Stomach smooth muscle (tissue), 2 donors: ENCODE results near the gene TMEM60.

Source experiments
- H3K27ac ChIP-seq: one replicate; pipeline ENCODE4 v1.7.0; 2013; ENCODE audit warnings: mild to moderate bottlenecking, low read length, inconsistent platforms
- H3K27me3 ChIP-seq, 2 donors: one replicate each; pipeline ENCODE4 v1.7.0; 2013; ENCODE audit warnings: low read length in 2 of 2; ENCODE audit not compliant: insufficient read depth in 2 of 2, control insufficient read depth in 1 of 2
- H3K36me3 ChIP-seq, 2 donors: one replicate each; pipeline ENCODE4 v1.7.0; 2013; ENCODE audit warnings: low read length in 2 of 2; ENCODE audit not compliant: control insufficient read depth in 2 of 2, insufficient read depth in 2 of 2
- H3K4me1 ChIP-seq: one replicate; pipeline ENCODE4 v1.7.0; 2013; ENCODE audit warnings: low read length; ENCODE audit not compliant: control insufficient read depth, insufficient read depth
- H3K4me3 ChIP-seq, 2 donors: one replicate each; pipeline ENCODE4 v1.7.0; 2013; ENCODE audit warnings: low read length in 2 of 2
- H3K9ac ChIP-seq, 2 donors: one replicate each; pipeline ENCODE4 v1.7.0; 2013; ENCODE audit warnings: low read length in 2 of 2, mild to moderate bottlenecking in 1 of 2
- H3K9me3 ChIP-seq, 2 donors: one replicate each; pipeline ENCODE4 v1.7.0; 2013; ENCODE audit warnings: low read length in 2 of 2; ENCODE audit not compliant: control insufficient read depth in 2 of 2
- donor health status: healthy.
- donor health status: Pancreatic carcinoma.

The TMEM60 gene

DNA sequence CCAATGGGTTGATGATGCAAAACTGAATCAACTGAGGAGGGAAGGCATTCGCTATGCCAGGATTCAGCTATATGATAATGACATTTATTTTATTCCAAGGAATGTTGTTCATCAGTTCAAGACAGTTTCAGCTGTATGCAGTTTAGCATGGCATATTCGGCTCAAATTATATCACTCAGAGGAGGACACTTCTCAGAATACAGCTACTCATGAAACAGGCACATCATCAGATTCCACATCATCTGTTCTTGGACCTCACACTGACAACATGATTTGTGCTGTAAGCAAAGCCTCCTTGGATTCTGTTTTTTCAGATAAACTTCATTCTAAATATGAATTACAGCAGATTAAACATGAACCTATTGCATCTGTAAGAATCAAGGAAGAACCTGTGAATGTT, 19.7 kb downstream of the TMEM60 start:
- Histone ChIP-seq H3K9ac (no peak overlapping the region), H3K4me3 (no peak overlapping the region), H3K27me3 (no peaks in the 10 kb centered on the region), H3K36me3 (peaks cover 7 to 18% of the 10 kb centered on the region in 2 donors), H3K9me3 (no peaks in the 10 kb centered on the region), H3K27ac (no peak overlapping the region), H3K4me1 (no peaks in the 10 kb centered on the region)

DNA sequence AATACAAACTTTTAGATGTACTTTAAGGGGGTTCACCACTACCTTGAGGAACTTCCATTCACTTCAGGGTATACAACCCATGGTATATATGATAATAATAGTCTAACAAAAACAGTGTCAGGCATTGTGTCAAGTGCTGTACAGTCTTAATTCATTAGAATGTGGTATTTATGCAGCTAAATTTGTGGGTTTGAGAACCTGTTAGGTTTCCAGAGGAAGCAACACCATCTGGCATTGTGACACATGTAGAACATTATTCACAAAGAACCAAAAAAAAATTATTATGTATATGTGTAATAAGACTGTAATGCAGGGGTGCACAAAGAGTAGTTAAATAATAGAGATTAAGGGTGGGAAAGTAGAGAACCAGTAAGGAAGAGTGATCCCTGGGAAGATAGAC, 26.3 kb downstream of the TMEM60 start:
- Histone ChIP-seq H3K4me1 (no peaks in the 10 kb centered on the region), H3K27ac (no peak overlapping the region), H3K4me3 (no peak overlapping the region), H3K9me3 (no peaks in the 10 kb centered on the region), H3K9ac (no peak overlapping the region), H3K36me3 (peaks cover 7 to 11% of the 10 kb centered on the region in 2 donors), H3K27me3 (no peaks in the 10 kb centered on the region)

GRCh38 chr7:77770316-77770715, 27.9 kb downstream of the TMEM60 start:
- no peaks in the 10 kb centered on the region for H3K4me1 ChIP-seq
- H3K9me3 ChIP-seq: no peaks in the 10 kb centered on the region
- no peak overlapping the region for H3K27ac ChIP-seq
- peaks cover 4 to 5% of the 10 kb centered on the region in 2 donors for H3K36me3 ChIP-seq
- no peak overlapping the region for H3K9ac ChIP-seq
- H3K4me3 ChIP-seq: no peak overlapping the region
- H3K27me3 ChIP-seq: no peaks in the 10 kb centered on the region

DNA sequence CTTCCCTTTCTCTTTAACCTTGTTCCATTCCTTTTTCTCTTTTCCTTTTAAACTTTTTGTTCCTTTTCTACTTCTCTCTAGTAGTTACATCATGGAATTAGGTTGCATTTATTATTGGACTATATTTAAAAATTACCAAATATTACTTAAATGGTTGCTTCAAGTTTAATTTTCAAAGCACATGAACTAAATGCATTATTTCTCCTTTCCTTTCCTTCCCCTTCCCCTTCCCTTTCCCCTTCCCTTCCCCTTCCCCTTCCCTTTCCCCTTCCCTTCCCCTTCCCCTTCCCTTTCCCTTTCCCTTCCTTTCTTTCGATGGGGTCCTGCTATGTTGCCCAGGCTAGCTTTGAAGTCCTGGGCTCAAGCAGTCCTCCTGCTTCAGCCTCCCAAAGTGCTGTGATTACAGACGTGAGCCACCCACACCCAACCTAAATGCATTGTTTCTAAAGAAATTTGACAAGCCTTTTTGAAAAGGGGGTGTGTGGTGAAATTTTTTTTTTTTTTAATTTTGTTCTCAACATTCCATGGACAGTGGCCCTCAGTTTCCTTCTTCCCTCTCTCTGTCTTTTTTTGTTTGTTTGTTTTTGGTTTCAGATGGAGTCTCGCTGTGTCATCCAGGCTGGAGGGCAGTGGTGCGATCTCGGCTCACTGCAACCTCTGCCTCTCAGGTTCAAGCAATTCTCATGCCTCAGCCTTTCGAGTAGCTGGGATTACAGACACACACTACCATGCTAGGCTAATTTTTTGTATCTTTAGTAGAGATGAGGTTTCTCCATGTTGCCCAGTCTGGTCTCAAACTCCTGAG, 31.2 kb downstream of the TMEM60 start:
- Histone ChIP-seq H3K4me3 (no peak overlapping the region), H3K27me3 (no peaks in the 10 kb centered on the region), H3K27ac (no peak overlapping the region), H3K36me3 (no peaks in the 10 kb centered on the region), H3K9me3 (no peaks in the 10 kb centered on the region), H3K9ac (no peak overlapping the region), H3K4me1 (no peaks in the 10 kb centered on the region)

DNA sequence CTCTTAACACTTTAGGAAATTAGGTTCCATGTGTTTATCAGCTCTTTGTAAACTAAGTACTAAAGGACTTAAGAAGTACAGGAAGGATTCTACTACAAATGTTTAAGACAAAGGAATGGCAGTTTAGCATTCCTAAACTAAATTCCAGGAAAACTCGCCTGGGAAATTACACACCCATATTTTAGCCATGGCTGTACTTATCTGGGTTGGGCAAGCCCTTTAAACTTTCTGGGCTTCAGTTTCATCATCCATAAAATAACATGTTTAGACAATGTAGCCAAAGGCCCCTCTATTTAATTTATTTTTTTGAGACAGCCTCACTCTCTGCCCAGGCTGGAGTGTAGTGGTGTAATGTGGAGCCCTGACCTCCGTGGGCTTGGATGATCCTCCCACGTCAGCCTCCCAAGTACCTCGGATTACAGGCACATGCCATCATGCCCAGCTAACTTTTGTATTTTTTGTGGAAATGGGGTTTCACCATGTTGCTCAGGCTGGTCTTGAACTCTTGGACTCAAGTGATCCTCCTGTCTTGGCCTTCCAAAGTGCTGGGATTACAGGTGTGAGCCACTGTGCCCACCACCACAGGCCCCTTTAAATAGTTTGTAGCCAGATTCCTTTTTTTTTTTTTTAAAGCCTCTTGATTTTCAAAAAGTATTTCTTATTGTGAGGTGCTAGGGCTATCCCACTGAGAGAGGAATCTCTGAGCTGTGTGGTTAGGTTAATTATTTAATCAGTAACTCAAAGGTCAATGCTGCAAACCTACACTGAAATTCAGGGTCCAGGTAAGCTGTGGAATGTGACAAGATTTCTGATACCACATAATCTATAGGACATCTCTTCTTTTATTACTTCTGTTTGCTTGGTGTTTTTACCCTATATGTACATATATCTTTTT, 32.1 kb downstream of the TMEM60 start:
- no peak overlapping the region for H3K9ac ChIP-seq
- no peaks in the 10 kb centered on the region for H3K36me3 ChIP-seq
- H3K27me3 ChIP-seq: no peaks in the 10 kb centered on the region
- H3K27ac ChIP-seq: no peak overlapping the region
- no peaks in the 10 kb centered on the region for H3K4me1 ChIP-seq
- H3K9me3 ChIP-seq: no peaks in the 10 kb centered on the region
- no peak overlapping the region for H3K4me3 ChIP-seq

DNA sequence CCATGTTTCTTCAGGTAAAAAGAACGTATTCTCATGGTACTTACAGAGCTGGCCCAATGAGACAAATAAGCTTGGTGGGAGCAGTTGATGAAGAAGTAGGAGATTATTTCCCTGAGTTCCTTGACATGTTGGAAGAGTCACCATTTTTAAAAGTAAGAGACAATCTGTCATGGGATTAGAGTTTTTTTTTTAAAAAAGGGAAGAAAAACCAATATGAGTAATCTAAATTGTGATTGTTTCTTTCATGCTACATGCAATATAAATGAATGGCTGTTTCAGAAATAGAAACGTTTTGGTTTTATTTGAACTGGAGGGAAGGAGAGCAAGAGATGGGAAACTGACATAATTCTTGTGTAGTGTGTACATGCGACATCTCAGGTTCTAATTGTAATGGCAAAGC, 32.8 kb downstream of the TMEM60 start:
- Histone ChIP-seq H3K9me3 (no peaks in the 10 kb centered on the region), H3K9ac (no peak overlapping the region), H3K4me3 (no peak overlapping the region), H3K4me1 (no peaks in the 10 kb centered on the region), H3K36me3 (no peaks in the 10 kb centered on the region), H3K27ac (no peak overlapping the region), H3K27me3 (no peaks in the 10 kb centered on the region)

- Histone ChIP-seq H3K4me3 (no peak overlapping the region), H3K27me3 (no peaks in the 10 kb centered on the region), H3K36me3 (no peaks in the 10 kb centered on the region), H3K4me1 (peaks cover 3% of the 10 kb centered on the region), H3K27ac (no peak overlapping the region), H3K9me3 (no peaks in the 10 kb centered on the region), H3K9ac (peak overlapping the region in 1 of 2 donors; percentile 22)
These were observed 37.3 kb downstream of the TMEM60 start for GRCh38 chr7:77760809-77761453.

DNA sequence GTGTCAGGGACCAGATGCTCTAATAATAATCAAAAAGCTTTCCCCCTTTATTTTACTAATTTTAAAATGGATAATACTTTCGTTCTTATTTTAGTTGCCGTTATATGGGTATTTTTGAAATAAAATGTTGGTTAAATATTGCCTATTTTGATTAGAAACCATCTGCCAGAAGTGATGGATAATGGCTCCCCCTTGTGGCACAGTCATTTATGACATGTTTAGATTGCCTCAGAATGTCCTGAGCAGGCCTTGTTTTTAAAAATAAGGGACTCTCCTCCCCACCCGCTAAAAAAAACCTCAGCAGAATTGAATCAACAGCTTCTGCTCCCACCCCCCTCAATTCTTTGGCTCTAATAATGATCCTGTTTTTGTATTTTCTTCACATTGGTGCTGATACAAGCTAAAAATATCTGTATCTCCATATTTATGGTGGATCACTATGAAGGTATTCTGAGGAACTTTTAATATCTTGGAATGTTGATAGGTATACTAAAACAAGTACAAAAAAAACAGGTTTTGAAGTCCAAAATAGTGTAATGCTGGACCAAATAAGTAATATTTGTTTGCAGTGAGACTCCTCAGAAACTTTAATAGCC, 38.8 kb downstream of the TMEM60 start:
- no peak overlapping the region for H3K27ac ChIP-seq
- H3K4me1 ChIP-seq: peaks cover 3% of the 10 kb centered on the region
- no peak overlapping the region for H3K4me3 ChIP-seq
- H3K9me3 ChIP-seq: no peaks in the 10 kb centered on the region
- H3K9ac ChIP-seq: no peak overlapping the region
- no peaks in the 10 kb centered on the region for H3K36me3 ChIP-seq
- no peaks in the 10 kb centered on the region for H3K27me3 ChIP-seq

DNA sequence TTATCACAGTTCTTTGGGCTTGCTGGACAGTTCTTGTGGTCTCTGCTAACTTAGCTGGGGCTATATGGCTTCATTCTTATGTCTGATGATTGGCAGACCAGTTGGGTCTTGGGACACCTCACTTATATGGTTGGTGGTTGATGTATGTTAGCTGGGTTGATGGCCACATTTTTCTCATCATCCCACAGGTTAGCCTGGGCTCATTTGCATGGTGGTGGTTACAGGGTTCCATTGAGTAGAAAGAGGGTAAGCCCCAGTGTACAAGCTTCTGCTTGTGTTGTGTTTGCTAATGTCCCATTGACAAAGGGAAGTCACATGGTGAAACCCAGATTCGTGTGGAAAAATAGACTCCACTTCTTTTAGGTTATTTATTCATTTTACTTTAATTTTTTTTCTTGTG, 40.6 kb downstream of the TMEM60 start:
- Histone ChIP-seq H3K4me3 (no peak overlapping the region), H3K9me3 (no peaks in the 10 kb centered on the region), H3K4me1 (peaks cover 3% of the 10 kb centered on the region), H3K27ac (no peak overlapping the region), H3K9ac (no peak overlapping the region), H3K27me3 (no peaks in the 10 kb centered on the region), H3K36me3 (no peaks in the 10 kb centered on the region)

GRCh38 chr7:77753173-77753572, 45.1 kb downstream of the TMEM60 start:
- no peak overlapping the region for H3K27ac ChIP-seq
- no peaks in the 10 kb centered on the region for H3K9me3 ChIP-seq
- no peak overlapping the region for H3K9ac ChIP-seq
- H3K27me3 ChIP-seq: no peaks in the 10 kb centered on the region
- H3K4me1 ChIP-seq: peaks cover 1% of the 10 kb centered on the region
- no peak overlapping the region for H3K4me3 ChIP-seq
- H3K36me3 ChIP-seq: peaks cover 5 to 8% of the 10 kb centered on the region in 2 donors
